Endothelial cell of umbilical vein (primary cell): ENCODE results near the gene TRAPPC14. TPM values are rescaled to one million over a fixed set of nuclear protein-coding genes. Genes with fewer than 3 reads are reported as not detected.

Source experiments
- BruUV-seq: library from RNA; stranded (reverse); fragments of 400-500 nt; replicated peaks from 2 replicates; lab custom pipeline; 2021; lab: Mats Ljungman, UMichigan
- CTCF ChIA-PET: fragments of 300-600, 350-600 bp; sonication (Branson Sonifier 250); formaldehyde crosslinking; loops from one replicate; lab custom pipeline; 2021; ENCODE audit warnings: antibody characterized with exemption, inconsistent platforms; lab: Charles Lee
- POLR2A ChIA-PET: fragments of 300-600, 350-600 bp; sonication (Branson Sonifier 250); formaldehyde crosslinking; loops from one replicate; lab custom pipeline; 2021; ENCODE audit warnings: antibody characterized with exemption, inconsistent platforms; lab: Charles Lee
- DNase-seq: peaks from one replicate; pipeline ENCODE4 v3.0.0-alpha.2; 2011; ENCODE audit warnings: low read depth, low spot score
- FAIRE-seq: peaks from 2 replicates; lab custom pipeline; 2011; peaks lifted over from hg19 to GRCh38; lab: Jason Lieb, UNC
- H2AFZ ChIP-seq: 2 replicates; pipeline ENCODE4 v1.6.0; 2012; ENCODE audit warnings: low read depth, low read length, control low read depth, inconsistent platforms
- H3K27ac ChIP-seq: 2 replicates; pipeline ENCODE4 v1.5.1; 2011; ENCODE audit warnings: low read depth, mild to moderate bottlenecking, control low read depth, low read length, moderate library complexity; ENCODE audit not compliant: insufficient read depth
- H3K27me3 ChIP-seq, 2 experiments: 2 replicates each; pipeline versions ENCODE4 v1.6.0 to v1.6.1; 2011; ENCODE audit warnings: low read length in 2 of 2, mixed read lengths in 1 of 2; ENCODE audit not compliant: control insufficient read depth in 2 of 2, insufficient read depth in 2 of 2
- H3K36me3 ChIP-seq, 2 experiments: 2 replicates in 1 of 2; 3 replicates in 1 of 2; pipeline ENCODE4 v1.5.1; 2011; ENCODE audit warnings: low read length in 2 of 2, mild to moderate bottlenecking in 1 of 2, moderate library complexity in 1 of 2; ENCODE audit not compliant: control insufficient read depth in 2 of 2, insufficient read depth in 2 of 2; ENCODE audit errors: extremely low read depth in 1 of 2
- H3K4me1 ChIP-seq: 3 replicates; pipeline ENCODE4 v1.5.1; 2011; ENCODE audit warnings: mild to moderate bottlenecking, low read length; ENCODE audit not compliant: control insufficient read depth, insufficient read depth; ENCODE audit errors: extremely low read depth
- H3K4me2 ChIP-seq: 2 replicates; pipeline ENCODE4 v1.6.1; 2011; ENCODE audit warnings: low read length, control low read depth, mixed read lengths; ENCODE audit not compliant: insufficient read depth
- H3K4me3 ChIP-seq, 3 experiments: fragments of 200-600 bp in 1 of 3; sonication (generic), shearing (Covaris generic) in 1 of 3; replicated peaks in 1 of 3; 2 replicates each; pipeline ENCODE4 v1.5.1; 2011 to 2016; ENCODE audit warnings: control low read depth in 3 of 3, low read length in 3 of 3, mild to moderate bottlenecking in 2 of 3, inconsistent platforms in 1 of 3, low read depth in 1 of 3, moderate library complexity in 1 of 3; ENCODE audit not compliant: insufficient read depth in 1 of 3
- H3K79me2 ChIP-seq: 2 replicates; pipeline ENCODE4 v1.6.0; 2012; ENCODE audit warnings: low read length, inconsistent platforms; ENCODE audit not compliant: control insufficient read depth, insufficient read depth
- H3K9ac ChIP-seq: replicated peaks from 2 replicates; pipeline ENCODE3; 2011; ENCODE audit warnings: low read length, control low read depth; ENCODE audit not compliant: insufficient read depth; ENCODE audit errors: extremely low read depth
- H3K9me1 ChIP-seq: replicated peaks from 3 replicates; pipeline ENCODE4 v1.6.0; 2011; ENCODE audit warnings: mild to moderate bottlenecking, low read length; ENCODE audit not compliant: control insufficient read depth, insufficient read depth; ENCODE audit errors: extremely low read depth
- H3K9me3 ChIP-seq: replicated peaks from 2 replicates; pipeline ENCODE4 v1.5.1; 2012; ENCODE audit warnings: low read length, inconsistent platforms; ENCODE audit not compliant: control insufficient read depth, insufficient read depth
- H4K20me1 ChIP-seq: replicated peaks from 2 replicates; pipeline ENCODE3; 2011; ENCODE audit warnings: mild to moderate bottlenecking, low read length; ENCODE audit not compliant: control insufficient read depth, insufficient read depth; ENCODE audit errors: extremely low read depth
- CTCF ChIP-seq, 2 donors: IDR thresholded peaks; 1 replicate in 1 of 2; 2 replicates in 1 of 2; pipeline ENCODE4 v1.5.1; 2011; ENCODE audit warnings: low read length in 2 of 2, mild to moderate bottlenecking in 2 of 2, moderate library complexity in 2 of 2, control low read depth in 1 of 2, inconsistent platforms in 1 of 2, low read depth in 1 of 2; ENCODE audit not compliant: insufficient read depth in 1 of 2; ENCODE audit errors: extremely low read depth in 1 of 2
- EZH2 ChIP-seq: IDR thresholded peaks from 2 replicates; pipeline ENCODE4 v1.6.1; 2012; ENCODE audit warnings: borderline replicate concordance, low read depth, mild to moderate bottlenecking, moderate library complexity, low read length, inconsistent platforms; ENCODE audit not compliant: severe bottlenecking
- FOS ChIP-seq: IDR thresholded peaks from 2 replicates; pipeline ENCODE4 v1.6.1; 2011; ENCODE audit warnings: mild to moderate bottlenecking, low read length, moderate library complexity, borderline replicate concordance; ENCODE audit not compliant: insufficient read depth
- GATA2 ChIP-seq: IDR thresholded peaks from 2 replicates; pipeline ENCODE4 v1.7.0; 2011; ENCODE audit warnings: low read depth, mild to moderate bottlenecking, moderate library complexity, mixed read lengths, low read length; ENCODE audit not compliant: insufficient read length, insufficient read depth
- JUN ChIP-seq: IDR thresholded peaks from 2 replicates; pipeline ENCODE4 v1.6.1; 2011; ENCODE audit warnings: borderline replicate concordance, low read depth; ENCODE audit not compliant: insufficient read length, insufficient read depth
- MAX ChIP-seq: IDR thresholded peaks from 2 replicates; pipeline ENCODE4 v1.6.1; 2011; ENCODE audit not compliant: insufficient read depth, insufficient read length
- MYC ChIP-seq: IDR thresholded peaks from one replicate; pipeline ENCODE4 v1.6.1; 2011; ENCODE audit warnings: mild to moderate bottlenecking, low read depth, low read length
- POLR2A ChIP-seq: IDR thresholded peaks from 2 replicates; pipeline ENCODE4 v1.6.1; 2012; ENCODE audit warnings: low read depth, mild to moderate bottlenecking, control low read depth, low read length
- POLR2AphosphoS5 ChIP-seq: IDR thresholded peaks from 2 replicates; pipeline ENCODE4 v1.6.1; 2012; ENCODE audit warnings: low read depth, mild to moderate bottlenecking, control low read depth, low read length, moderate library complexity; ENCODE audit not compliant: insufficient read depth
- dilution Hi-C: fragments of 300-500 bp; cut with MboI; formaldehyde crosslinking; loops from one replicate; pipeline ENCODE4 v1.15.0; 2019; ENCODE audit warnings: low sequenced_read_pairs; ENCODE audit not compliant: extremely low pct_ligation_motif_present
- intact Hi-C: fragments of 100-400 bp; cut with micrococcal nuclease; formaldehyde crosslinking; loops from one replicate; pipeline ENCODE4 v1.10.0; 2022
- polyA plus RNA-seq, 4 experiments: library from polyadenylated mRNA; depleted of rRNA in 3 of 4; stranded (reverse) in 3 of 4; unstranded in 1 of 4; fragments of >200 nt; gene quantifications; 2 replicates each; pipeline versions ENCODE4 v1.2.1 to v1.2.3, GENCODE V29; 2011 to 2012; ENCODE audit warnings: missing spikeins in 1 of 4
- total RNA-seq: library from RNA; stranded (reverse); gene quantifications from 2 replicates; pipeline ENCODE4 v1.2.3, GENCODE V29; 2021

Gene TRAPPC14
- total and polyA plus RNA-seq, 2 donors (not counting 3 experiments of a cell fraction or from before 2014, with no cell fraction given), result 13.3 to 23.0 TPM

GRCh38 chr7:100153708-100154535 lies 4.6 kb downstream of the TRAPPC14 start:
- peaks cover 0 to 17% of the 10 kb centered on the region in 2 experiments for H3K36me3 ChIP-seq
- POLR2A ChIA-PET, result no interaction called here
- no peak overlapping the region for H3K27ac ChIP-seq
- no peak for DNase-seq
- intact Hi-C loops (no loop called here), dilution Hi-C loops (no loop called here)
- no TSS peak for BruUV-seq
- H3K4me1 ChIP-seq, result peaks cover 13% of the 10 kb centered on the region
- no peak overlapping the region for H2AFZ ChIP-seq
- FAIRE-seq, result no peak
- H3K4me3 ChIP-seq, result no peak overlapping the region
- peaks cover 12% of the 10 kb centered on the region for H3K79me2 ChIP-seq
- H4K20me1 ChIP-seq, result no peaks in the 10 kb centered on the region
- no peaks in the 10 kb centered on the region for H3K9me3 ChIP-seq
- H3K27me3 ChIP-seq, result no peaks in the 10 kb centered on the region
- H3K4me2 ChIP-seq, result no peak overlapping the region
- CTCF ChIA-PET, result interaction anchor here (1.5 kb wide), 1 partner anchor 21 kb away, joined by 3 read pairs; no protein-coding TSS in a partner anchor
- no peak for TF ChIP-seq GATA2
- no peak for TF ChIP-seq CTCF (IDR thresholded peaks at IDR 0.05; ENCODE audit: extremely low read depth in 1 of 2, insufficient read depth in 1 of 2, low read depth in 1 of 2, low read length in 2 of 2)
- no peak for TF ChIP-seq POLR2A
- no peak for TF ChIP-seq FOS
- no peak for TF ChIP-seq MYC
- TF ChIP-seq JUN, result no peak
- TF ChIP-seq EZH2, result no peak
- TF ChIP-seq MAX, result no peak
- no peak for TF ChIP-seq POLR2AphosphoS5
- H3K9me1 ChIP-seq, result no peaks in the 10 kb centered on the region
- H3K9ac ChIP-seq, result no peak overlapping the region
